Breast epithelium (tissue), 3 donors: ENCODE data around the gene CCNT1.

ENCODE experiments used
- POLR2A ChIP-seq: fragments of 450-650 bp; IDR thresholded peaks from one replicate; pipeline ENCODE4 v1.6.1; 2016; ENCODE audit warnings: antibody characterized with exemption, mild to moderate bottlenecking, moderate library complexity
- TF ChIP-seq, protein P1 (sequence below), 3 donors: fragments of 450-650 bp; IDR thresholded peaks; one replicate each; pipeline ENCODE4 v1.5.1; 2016 to 2017; ENCODE audit warnings: antibody characterized with exemption in 3 of 3, mild to moderate bottlenecking in 3 of 3, moderate library complexity in 3 of 3

- no peak for TF ChIP-seq POLR2A
- TF ChIP-seq, protein P1, sequence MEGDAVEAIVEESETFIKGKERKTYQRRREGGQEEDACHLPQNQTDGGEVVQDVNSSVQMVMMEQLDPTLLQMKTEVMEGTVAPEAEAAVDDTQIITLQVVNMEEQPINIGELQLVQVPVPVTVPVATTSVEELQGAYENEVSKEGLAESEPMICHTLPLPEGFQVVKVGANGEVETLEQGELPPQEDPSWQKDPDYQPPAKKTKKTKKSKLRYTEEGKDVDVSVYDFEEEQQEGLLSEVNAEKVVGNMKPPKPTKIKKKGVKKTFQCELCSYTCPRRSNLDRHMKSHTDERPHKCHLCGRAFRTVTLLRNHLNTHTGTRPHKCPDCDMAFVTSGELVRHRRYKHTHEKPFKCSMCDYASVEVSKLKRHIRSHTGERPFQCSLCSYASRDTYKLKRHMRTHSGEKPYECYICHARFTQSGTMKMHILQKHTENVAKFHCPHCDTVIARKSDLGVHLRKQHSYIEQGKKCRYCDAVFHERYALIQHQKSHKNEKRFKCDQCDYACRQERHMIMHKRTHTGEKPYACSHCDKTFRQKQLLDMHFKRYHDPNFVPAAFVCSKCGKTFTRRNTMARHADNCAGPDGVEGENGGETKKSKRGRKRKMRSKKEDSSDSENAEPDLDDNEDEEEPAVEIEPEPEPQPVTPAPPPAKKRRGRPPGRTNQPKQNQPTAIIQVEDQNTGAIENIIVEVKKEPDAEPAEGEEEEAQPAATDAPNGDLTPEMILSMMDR (IDR thresholded peaks at IDR 0.05): no peak
Measured at GRCh38 chr12:48690990-48691389, 25.5 kb downstream of the CCNT1 start.
